ENCODE results near the gene GZMM. TPM values are rescaled to one million over a fixed set of nuclear protein-coding genes. Genes with fewer than 3 reads are reported as not detected.

GZMM gene
- total and polyA plus RNA-seq, 2 of the 13 experiments (the other 11 are each of a cell fraction or from before 2014, with no cell fraction given), result 0.07 TPM; not detected in 1

DNA sequence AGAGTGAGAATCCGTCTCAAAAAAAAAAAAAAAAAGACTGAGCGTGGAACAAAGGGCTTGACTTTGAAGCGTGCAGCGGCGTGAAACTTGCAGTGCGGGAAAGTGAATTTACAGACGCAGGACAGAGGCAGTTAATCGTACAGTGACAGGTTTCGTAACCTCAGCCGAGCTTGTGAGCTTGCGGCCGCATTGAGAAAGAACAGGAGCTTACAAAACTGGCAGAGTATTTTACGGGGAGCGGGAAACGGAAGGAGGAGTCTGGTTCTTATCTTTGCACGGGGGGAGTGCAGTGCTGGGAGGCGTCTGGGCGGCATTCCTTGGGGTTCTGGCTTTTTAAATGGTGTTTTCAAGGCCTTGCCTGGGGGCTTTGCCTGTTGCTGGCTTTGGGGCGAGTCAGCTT lies 22.6 kb downstream of the GZMM start (continued):
- TF ChIP-seq, protein P1, sequence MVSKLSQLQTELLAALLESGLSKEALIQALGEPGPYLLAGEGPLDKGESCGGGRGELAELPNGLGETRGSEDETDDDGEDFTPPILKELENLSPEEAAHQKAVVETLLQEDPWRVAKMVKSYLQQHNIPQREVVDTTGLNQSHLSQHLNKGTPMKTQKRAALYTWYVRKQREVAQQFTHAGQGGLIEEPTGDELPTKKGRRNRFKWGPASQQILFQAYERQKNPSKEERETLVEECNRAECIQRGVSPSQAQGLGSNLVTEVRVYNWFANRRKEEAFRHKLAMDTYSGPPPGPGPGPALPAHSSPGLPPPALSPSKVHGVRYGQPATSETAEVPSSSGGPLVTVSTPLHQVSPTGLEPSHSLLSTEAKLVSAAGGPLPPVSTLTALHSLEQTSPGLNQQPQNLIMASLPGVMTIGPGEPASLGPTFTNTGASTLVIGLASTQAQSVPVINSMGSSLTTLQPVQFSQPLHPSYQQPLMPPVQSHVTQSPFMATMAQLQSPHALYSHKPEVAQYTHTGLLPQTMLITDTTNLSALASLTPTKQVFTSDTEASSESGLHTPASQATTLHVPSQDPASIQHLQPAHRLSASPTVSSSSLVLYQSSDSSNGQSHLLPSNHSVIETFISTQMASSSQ (IDR thresholded peaks at IDR 0.05; ENCODE audit: low read depth), result no peak
- TF ChIP-seq, protein P1 (CRISPR knock-in tag; IDR thresholded peaks at IDR 0.05; ENCODE audit: borderline replicate concordance), result no peak
- TF ChIP-seq KLF9 (CRISPR knock-in tag; IDR thresholded peaks at IDR 0.05; ENCODE audit: low read depth), result no peak
- no peak for TF ChIP-seq ZNF33A (CRISPR knock-in tag; IDR thresholded peaks at IDR 0.05; ENCODE audit: borderline replicate concordance)
- no peak for TF ChIP-seq ZNF337 (CRISPR knock-in tag; IDR thresholded peaks at IDR 0.05; ENCODE audit: borderline replicate concordance, low read depth)
- TF ChIP-seq ZNF552 (CRISPR knock-in tag; IDR thresholded peaks at IDR 0.05; ENCODE audit: borderline replicate concordance), result no peak
- TF ChIP-seq ZFP82 (CRISPR knock-in tag; IDR thresholded peaks at IDR 0.05; ENCODE audit: borderline replicate concordance), result no peak
- peak; percentile 40 for TF ChIP-seq CBX1 (IDR thresholded peaks at IDR 0.05; ENCODE audit: low read depth)
- TF ChIP-seq ZNF788 (CRISPR knock-in tag; IDR thresholded peaks at IDR 0.05; ENCODE audit: borderline replicate concordance), result no peak
- no peak for TF ChIP-seq RBAK (CRISPR knock-in tag; IDR thresholded peaks at IDR 0.05)
- peak; percentile 93 for TF ChIP-seq CEBPB (IDR thresholded peaks at IDR 0.05; ENCODE audit: borderline replicate concordance, low read depth, low read length)
- TF ChIP-seq ZNF792 (CRISPR knock-in tag; IDR thresholded peaks at IDR 0.05), result peak; percentile 28; the same call in 1 of the 2 replicates
- TF ChIP-seq, protein P2, sequence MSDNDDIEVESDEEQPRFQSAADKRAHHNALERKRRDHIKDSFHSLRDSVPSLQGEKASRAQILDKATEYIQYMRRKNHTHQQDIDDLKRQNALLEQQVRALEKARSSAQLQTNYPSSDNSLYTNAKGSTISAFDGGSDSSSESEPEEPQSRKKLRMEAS (IDR thresholded peaks at IDR 0.05), result peak; percentile 43
- TF ChIP-seq NR1H2 (CRISPR knock-in tag; IDR thresholded peaks at IDR 0.05; ENCODE audit: borderline replicate concordance, low read depth), result no peak
- TF ChIP-seq GATAD2A (CRISPR knock-in tag; IDR thresholded peaks at IDR 0.05), result peak; percentile 60
- no peak for TF ChIP-seq NCOA2 (CRISPR knock-in tag; IDR thresholded peaks at IDR 0.05)
- no peak for TF ChIP-seq CBX5 (CRISPR knock-in tag; IDR thresholded peaks at IDR 0.05; ENCODE audit: borderline replicate concordance)
- TF ChIP-seq THAP11 (CRISPR knock-in tag; IDR thresholded peaks at IDR 0.05), result 0 out of 2 replicates have a peak, but pooled peaks have one; percentile 25
- TF ChIP-seq, protein P3, sequence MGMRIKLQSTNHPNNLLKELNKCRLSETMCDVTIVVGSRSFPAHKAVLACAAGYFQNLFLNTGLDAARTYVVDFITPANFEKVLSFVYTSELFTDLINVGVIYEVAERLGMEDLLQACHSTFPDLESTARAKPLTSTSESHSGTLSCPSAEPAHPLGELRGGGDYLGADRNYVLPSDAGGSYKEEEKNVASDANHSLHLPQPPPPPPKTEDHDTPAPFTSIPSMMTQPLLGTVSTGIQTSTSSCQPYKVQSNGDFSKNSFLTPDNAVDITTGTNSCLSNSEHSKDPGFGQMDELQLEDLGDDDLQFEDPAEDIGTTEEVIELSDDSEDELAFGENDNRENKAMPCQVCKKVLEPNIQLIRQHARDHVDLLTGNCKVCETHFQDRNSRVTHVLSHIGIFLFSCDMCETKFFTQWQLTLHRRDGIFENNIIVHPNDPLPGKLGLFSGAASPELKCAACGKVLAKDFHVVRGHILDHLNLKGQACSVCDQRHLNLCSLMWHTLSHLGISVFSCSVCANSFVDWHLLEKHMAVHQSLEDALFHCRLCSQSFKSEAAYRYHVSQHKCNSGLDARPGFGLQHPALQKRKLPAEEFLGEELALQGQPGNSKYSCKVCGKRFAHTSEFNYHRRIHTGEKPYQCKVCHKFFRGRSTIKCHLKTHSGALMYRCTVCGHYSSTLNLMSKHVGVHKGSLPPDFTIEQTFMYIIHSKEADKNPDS (CRISPR knock-in tag; IDR thresholded peaks at IDR 0.05), result no peak
- TF ChIP-seq ZSCAN9 (CRISPR knock-in tag; IDR thresholded peaks at IDR 0.05; ENCODE audit: borderline replicate concordance), result peak; percentile 96
- no peak for TF ChIP-seq ZSCAN30 (CRISPR knock-in tag; IDR thresholded peaks at IDR 0.05)
- no peak for TF ChIP-seq DR1 (CRISPR knock-in tag; IDR thresholded peaks at IDR 0.05)
- TF ChIP-seq EED (CRISPR knock-in tag; IDR thresholded peaks at IDR 0.05), result no peak
- TF ChIP-seq, protein P4, sequence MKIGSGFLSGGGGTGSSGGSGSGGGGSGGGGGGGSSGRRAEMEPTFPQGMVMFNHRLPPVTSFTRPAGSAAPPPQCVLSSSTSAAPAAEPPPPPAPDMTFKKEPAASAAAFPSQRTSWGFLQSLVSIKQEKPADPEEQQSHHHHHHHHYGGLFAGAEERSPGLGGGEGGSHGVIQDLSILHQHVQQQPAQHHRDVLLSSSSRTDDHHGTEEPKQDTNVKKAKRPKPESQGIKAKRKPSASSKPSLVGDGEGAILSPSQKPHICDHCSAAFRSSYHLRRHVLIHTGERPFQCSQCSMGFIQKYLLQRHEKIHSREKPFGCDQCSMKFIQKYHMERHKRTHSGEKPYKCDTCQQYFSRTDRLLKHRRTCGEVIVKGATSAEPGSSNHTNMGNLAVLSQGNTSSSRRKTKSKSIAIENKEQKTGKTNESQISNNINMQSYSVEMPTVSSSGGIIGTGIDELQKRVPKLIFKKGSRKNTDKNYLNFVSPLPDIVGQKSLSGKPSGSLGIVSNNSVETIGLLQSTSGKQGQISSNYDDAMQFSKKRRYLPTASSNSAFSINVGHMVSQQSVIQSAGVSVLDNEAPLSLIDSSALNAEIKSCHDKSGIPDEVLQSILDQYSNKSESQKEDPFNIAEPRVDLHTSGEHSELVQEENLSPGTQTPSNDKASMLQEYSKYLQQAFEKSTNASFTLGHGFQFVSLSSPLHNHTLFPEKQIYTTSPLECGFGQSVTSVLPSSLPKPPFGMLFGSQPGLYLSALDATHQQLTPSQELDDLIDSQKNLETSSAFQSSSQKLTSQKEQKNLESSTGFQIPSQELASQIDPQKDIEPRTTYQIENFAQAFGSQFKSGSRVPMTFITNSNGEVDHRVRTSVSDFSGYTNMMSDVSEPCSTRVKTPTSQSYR (CRISPR knock-in tag; IDR thresholded peaks at IDR 0.05; ENCODE audit: borderline replicate concordance), result no peak; the same call in 1 of the 2 replicates

Data from HepG2 (cell line).